ENCODE results near the gene NHSL2. TPM values are rescaled to one million over a fixed set of nuclear protein-coding genes. Genes with fewer than 3 reads are reported as not detected.

The NHSL2 gene
- total RNA-seq, 2 donors from 2014 or later = 1.6 to 2.9 TPM

GRCh38 chrX:72127332-72127731 is 216.7 kb downstream of the NHSL2 start:
- TF ChIP-seq POLR2A (IDR thresholded peaks at IDR 0.05) = no peak
- TF ChIP-seq, protein P1, sequence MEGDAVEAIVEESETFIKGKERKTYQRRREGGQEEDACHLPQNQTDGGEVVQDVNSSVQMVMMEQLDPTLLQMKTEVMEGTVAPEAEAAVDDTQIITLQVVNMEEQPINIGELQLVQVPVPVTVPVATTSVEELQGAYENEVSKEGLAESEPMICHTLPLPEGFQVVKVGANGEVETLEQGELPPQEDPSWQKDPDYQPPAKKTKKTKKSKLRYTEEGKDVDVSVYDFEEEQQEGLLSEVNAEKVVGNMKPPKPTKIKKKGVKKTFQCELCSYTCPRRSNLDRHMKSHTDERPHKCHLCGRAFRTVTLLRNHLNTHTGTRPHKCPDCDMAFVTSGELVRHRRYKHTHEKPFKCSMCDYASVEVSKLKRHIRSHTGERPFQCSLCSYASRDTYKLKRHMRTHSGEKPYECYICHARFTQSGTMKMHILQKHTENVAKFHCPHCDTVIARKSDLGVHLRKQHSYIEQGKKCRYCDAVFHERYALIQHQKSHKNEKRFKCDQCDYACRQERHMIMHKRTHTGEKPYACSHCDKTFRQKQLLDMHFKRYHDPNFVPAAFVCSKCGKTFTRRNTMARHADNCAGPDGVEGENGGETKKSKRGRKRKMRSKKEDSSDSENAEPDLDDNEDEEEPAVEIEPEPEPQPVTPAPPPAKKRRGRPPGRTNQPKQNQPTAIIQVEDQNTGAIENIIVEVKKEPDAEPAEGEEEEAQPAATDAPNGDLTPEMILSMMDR (IDR thresholded peaks at IDR 0.05) = no peak
- no peaks in the 10 kb centered on the region for H3K27me3 ChIP-seq
- H3K27ac ChIP-seq = no peak overlapping the region
- no peaks in the 10 kb centered on the region for H3K9me3 ChIP-seq
- DNase-seq (no peak), ATAC-seq (no peak)
- intact Hi-C loops (cut with DNase I) = no loop called here
- H3K4me3 ChIP-seq = no peak overlapping the region
- WGBS, 2 donors = 49 to 70% methylated on average over 2 to 3 of the region's 3 CpGs
- no peaks in the 10 kb centered on the region for H3K36me3 ChIP-seq (replicated peaks in 1 of 2; ENCODE audit: insufficient read depth in 1 of 2, low read depth in 2 of 2)
- H3K4me1 ChIP-seq = no peaks in the 10 kb centered on the region

- H3K27me3 ChIP-seq = no peaks in the 10 kb centered on the region
- H3K4me1 ChIP-seq = no peaks in the 10 kb centered on the region
- H3K9me3 ChIP-seq = no peaks in the 10 kb centered on the region
- no peak overlapping the region for H3K4me3 ChIP-seq
- ATAC-seq (no peak), DNase-seq (no peak)
- H3K36me3 ChIP-seq (replicated peaks in 1 of 2; ENCODE audit: insufficient read depth in 1 of 2, low read depth in 2 of 2) = no peaks in the 10 kb centered on the region
- intact Hi-C loops (cut with DNase I) = no loop called here
- no peak overlapping the region for H3K27ac ChIP-seq
- WGBS, 2 donors = 71 to 73% methylated on average over 2 to 4 of the region's 4 CpGs
- TF ChIP-seq POLR2A (IDR thresholded peaks at IDR 0.05) = no peak
Measured at GRCh38 chrX:72128183-72128834, 217.7 kb downstream of the NHSL2 start.

- Histone ChIP-seq H3K4me1 (no peaks in the 10 kb centered on the region), H3K27me3 (no peaks in the 10 kb centered on the region), H3K27ac (no peak overlapping the region), H3K36me3 (replicated peaks in 1 of 2; ENCODE audit: insufficient read depth in 1 of 2, low read depth in 2 of 2) (no peaks in the 10 kb centered on the region), H3K9me3 (no peaks in the 10 kb centered on the region), H3K4me3 (no peak overlapping the region)
- DNase-seq = no peak
- TF ChIP-seq, protein P1 (IDR thresholded peaks at IDR 0.05) = peak in 4 of 7 experiments; percentile 11 to 27 (median 25)
- TF ChIP-seq POLR2A (IDR thresholded peaks at IDR 0.05) = no peak
- intact Hi-C loops (cut with DNase I) = no loop called here
- WGBS, 2 donors = 43 to 60% methylated on average over 3 of the region's 6 CpGs
- ATAC-seq = no peak
Measured at GRCh38 chrX:72128881-72129280, 218.2 kb downstream of the NHSL2 start.

- H3K27me3 ChIP-seq = no peaks in the 10 kb centered on the region
- TF ChIP-seq, protein P1 (IDR thresholded peaks at IDR 0.05) = no peak
- no peak for TF ChIP-seq POLR2A (IDR thresholded peaks at IDR 0.05)
- WGBS, 2 donors = 91 to 93% methylated on average over 14 of the region's 16 CpGs
Measured at GRCh38 chrX:72129661-72130060, 219.0 kb downstream of the NHSL2 start.

DNA sequence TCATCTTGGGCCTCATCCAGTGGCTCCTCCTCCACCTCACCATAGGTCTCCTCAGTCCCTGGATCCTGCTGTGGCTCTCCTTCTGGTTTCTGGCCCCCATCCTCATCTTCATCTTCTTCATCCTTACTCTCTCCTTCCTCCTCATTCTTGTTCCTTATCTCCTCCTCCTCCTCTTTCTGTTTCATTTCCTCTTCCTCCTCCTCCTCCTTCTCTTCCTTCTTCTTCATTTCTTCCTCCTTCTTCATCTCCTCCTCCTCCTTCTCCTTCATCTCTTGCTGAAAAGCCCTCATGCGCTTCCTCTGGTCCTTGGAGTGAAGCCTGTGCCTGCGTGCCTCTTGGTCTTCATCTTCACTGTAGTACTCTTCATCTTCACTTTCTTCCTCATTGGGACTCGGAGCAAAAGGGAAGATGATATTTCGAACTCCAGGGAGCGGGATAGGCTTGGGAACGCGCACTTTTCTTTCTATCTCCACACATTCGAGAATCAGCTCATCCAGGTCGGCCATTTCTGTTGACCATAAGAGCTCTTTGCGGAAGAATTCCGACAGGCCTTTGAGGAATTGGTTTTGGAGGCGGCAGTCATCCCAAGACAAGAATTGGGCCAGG is 219.6 kb downstream of the NHSL2 start:
- intact Hi-C loops (cut with DNase I) = no loop called here
- no peak for DNase-seq
- no peak overlapping the region for H3K4me3 ChIP-seq
- no peaks in the 10 kb centered on the region for H3K9me3 ChIP-seq
- 86 to 90% methylated on average over 9 to 10 of the region's 12 CpGs for WGBS, 2 donors
- no peaks in the 10 kb centered on the region for H3K27me3 ChIP-seq
- no peak for TF ChIP-seq POLR2A (IDR thresholded peaks at IDR 0.05)
- TF ChIP-seq, protein P1 (IDR thresholded peaks at IDR 0.05) = no peak
- no peaks in the 10 kb centered on the region for H3K4me1 ChIP-seq
- ATAC-seq = no peak
- H3K36me3 ChIP-seq (replicated peaks in 1 of 2; ENCODE audit: insufficient read depth in 1 of 2, low read depth in 2 of 2) = no peaks in the 10 kb centered on the region
- no peak overlapping the region for H3K27ac ChIP-seq

More at GRCh38 chrX:72129661-72130060, 219.0 kb downstream of the NHSL2 start:
- ATAC-seq (no peak), DNase-seq (no peak)
- no peak overlapping the region for H3K4me3 ChIP-seq
- H3K36me3 ChIP-seq (replicated peaks in 1 of 2; ENCODE audit: insufficient read depth in 1 of 2, low read depth in 2 of 2) = no peaks in the 10 kb centered on the region
- no peak overlapping the region for H3K27ac ChIP-seq
- intact Hi-C loops (cut with DNase I) = no loop called here
- no peaks in the 10 kb centered on the region for H3K4me1 ChIP-seq
- no peaks in the 10 kb centered on the region for H3K9me3 ChIP-seq

All from body of pancreas (tissue), 4 donors.